GM12892 (cell line): ENCODE data around the gene OTOP2.

Experiments used
- POLR2A ChIP-seq: IDR thresholded peaks from 2 replicates; pipeline ENCODE4 v1.6.1; 2011; ENCODE audit warnings: low read depth, low read length, control low read depth
- POLR2AphosphoS5 ChIP-seq: IDR thresholded peaks from 2 replicates; pipeline ENCODE4 v1.6.1; 2011; ENCODE audit warnings: low read depth, low read length, control low read depth

DNA sequence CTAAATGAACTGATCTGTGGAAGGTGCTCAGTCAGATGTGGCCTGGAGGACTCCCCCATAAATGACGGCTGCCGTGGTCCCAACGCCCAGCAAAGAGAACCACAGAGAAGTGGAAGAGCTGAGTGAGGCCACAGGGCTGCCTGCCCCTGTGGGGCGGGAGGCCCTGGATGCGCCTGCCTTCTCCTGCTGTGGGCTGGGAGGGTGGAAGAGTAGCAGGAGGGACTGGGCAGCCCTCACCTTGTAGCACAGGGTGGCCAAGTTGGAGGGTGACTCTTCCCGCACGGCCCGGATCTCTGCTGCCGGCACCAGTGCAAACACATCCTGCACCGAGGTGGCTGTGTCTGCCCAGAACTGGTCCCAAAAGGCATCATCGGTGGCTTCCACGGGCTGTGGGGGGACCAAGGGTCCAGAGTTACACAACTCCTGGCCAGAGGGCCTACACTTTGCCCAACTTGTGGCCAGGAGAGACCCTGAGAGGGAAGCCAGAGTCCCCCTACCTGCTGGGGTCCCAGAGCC lies 40.2 kb downstream of the OTOP2 start:
- no peak for TF ChIP-seq POLR2AphosphoS5
- no peak for TF ChIP-seq POLR2A
